Spleen (tissue), 11 donors: ENCODE results near the gene RBMS3. TPM values are rescaled to one million over a fixed set of nuclear protein-coding genes. Genes with fewer than 3 reads are reported as not detected.
"Not testable (repeated sequence)": the region's sequence is repeated elsewhere in the genome, so short reads cannot be mapped to it uniquely, and the experiment has no call there.

ENCODE experiments used
- DNase-seq: peaks from one replicate; pipeline ENCODE4 v3.0.0-alpha.2; 2020
- H3K27ac ChIP-seq, 8 donors: fragments of 200-600 bp; sonication (generic) in 7 of 8; 1 replicate in 4 of 8; 2 replicates in 4 of 8; pipeline versions ENCODE4 v1.5.0 to v1.8.0; 2016 to 2021; ENCODE audit warnings: inconsistent platforms in 4 of 8, mild to moderate bottlenecking in 4 of 8, moderate library complexity in 1 of 8
- H3K27me3 ChIP-seq, 7 donors: fragments of 200-600 bp; sonication (generic) in 6 of 7; replicated peaks in 1 of 7; 1 replicate in 4 of 7; 2 replicates in 3 of 7; pipeline versions ENCODE4 v1.5.0 to v1.8.0; 2016 to 2021; ENCODE audit warnings: inconsistent platforms in 3 of 7, mild to moderate bottlenecking in 1 of 7
- H3K36me3 ChIP-seq, 6 donors: fragments of 200-600 bp; sonication (generic) in 5 of 6; 1 replicate in 4 of 6; 2 replicates in 2 of 6; pipeline versions ENCODE4 v1.5.0 to v1.8.0; 2016 to 2021; ENCODE audit warnings: inconsistent platforms in 2 of 6
- H3K4me1 ChIP-seq, 6 donors: fragments of 200-600 bp; sonication (generic) in 5 of 6; 1 replicate in 3 of 6; 2 replicates in 3 of 6; pipeline versions ENCODE4 v1.5.0 to v1.8.0; 2016 to 2021; ENCODE audit warnings: inconsistent platforms in 3 of 6
- H3K4me3 ChIP-seq, 8 donors: fragments of 200-600 bp; sonication (generic) in 7 of 8; 1 replicate in 4 of 8; 2 replicates in 4 of 8; pipeline versions ENCODE4 v1.5.0 to v1.8.0; 2016 to 2021; ENCODE audit warnings: inconsistent platforms in 4 of 8, mild to moderate bottlenecking in 4 of 8, moderate library complexity in 2 of 8
- H3K9me3 ChIP-seq, 8 donors: fragments of 200-600 bp; sonication (generic) in 7 of 8; 1 replicate in 4 of 8; 2 replicates in 4 of 8; pipeline versions ENCODE4 v1.5.0 to v1.8.0; 2016 to 2021; ENCODE audit warnings: inconsistent platforms in 4 of 8
- POLR2A ChIP-seq, 3 donors: fragments of 450-650 bp; IDR thresholded peaks; one replicate each; pipeline ENCODE4 v1.5.1; 2017; ENCODE audit warnings: antibody characterized with exemption in 3 of 3, mild to moderate bottlenecking in 1 of 3
- POLR2AphosphoS5 ChIP-seq, 3 donors: sonication (generic); formaldehyde crosslinking; IDR thresholded peaks; one replicate each; pipeline ENCODE4 v1.5.1; 2017; ENCODE audit warnings: antibody characterized with exemption in 3 of 3
- WGBS, 5 donors: extraction: QIAGEN DNeasy Blood & Tissue Kit in 3 of 5; methylation state at CpG; one replicate each; pipeline versions ENCODE4 v1.1.5 to v1.1.7; 2013 to 2018; 5-methylcytosine and 5-hydroxymethylcytosine counted together
- intact Hi-C: fragments of 100-400 bp; cut with DNase I; formaldehyde crosslinking; loops from one replicate; pipeline ENCODE4 v1.15.0; 2023; ENCODE audit warnings: low total_unique reads
- polyA plus RNA-seq, 3 donors: library from polyadenylated mRNA; stranded (reverse); fragments of 200-250 nt; gene quantifications; one replicate each; pipeline ENCODE4 v1.2.1, GENCODE V29; 2013
- total RNA-seq, 7 donors: library from RNA; depleted of rRNA in 3 of 7; stranded (reverse); fragments of >200 nt in 3 of 7; fragmentation: NEBNext Ultra II Directional in 4 of 7; extraction: Animal tissue kit (Norgen Biotek cat#: 25700) in 4 of 7; gene quantifications; one replicate each; pipeline versions ENCODE4 v1.1.0 to v1.2.1, GENCODE V29; 2016 to 2021
- TF ChIP-seq, protein P1 (sequence below), 11 experiments: fragments of 200-600 bp in 7 of 11; fragments of 450-650 bp in 4 of 11; sonication (generic) in 4 of 11; IDR thresholded peaks in 8 of 11; conservative IDR thresholded peaks in 3 of 11; 1 replicate in 7 of 11; 2 replicates in 4 of 11; pipeline versions ENCODE4 v1.4.0 to v1.8.0; 2016 to 2021; ENCODE audit warnings: antibody characterized with exemption in 11 of 11, inconsistent platforms in 4 of 11, mild to moderate bottlenecking in 1 of 11
- donor health status: healthy with polysubstance abuse.
- donor health status: DM: no; HTN: no; CAD: no; lungs with moderate emphysema.
- donor health status: DM: no; HTN: no; CAD: no.
- donor health status: Bipolar disorder and iron deficiency.
- donor health status: healthy.
- donor health status: DM: no; HTN: no; CAD: no.
- donor health status: DM: yes; HTN: yes; CAD: no.

Gene RBMS3
- total and polyA plus RNA-seq, 10 donors = 2.6 to 81.9 (median 52.5) TPM

DNA sequence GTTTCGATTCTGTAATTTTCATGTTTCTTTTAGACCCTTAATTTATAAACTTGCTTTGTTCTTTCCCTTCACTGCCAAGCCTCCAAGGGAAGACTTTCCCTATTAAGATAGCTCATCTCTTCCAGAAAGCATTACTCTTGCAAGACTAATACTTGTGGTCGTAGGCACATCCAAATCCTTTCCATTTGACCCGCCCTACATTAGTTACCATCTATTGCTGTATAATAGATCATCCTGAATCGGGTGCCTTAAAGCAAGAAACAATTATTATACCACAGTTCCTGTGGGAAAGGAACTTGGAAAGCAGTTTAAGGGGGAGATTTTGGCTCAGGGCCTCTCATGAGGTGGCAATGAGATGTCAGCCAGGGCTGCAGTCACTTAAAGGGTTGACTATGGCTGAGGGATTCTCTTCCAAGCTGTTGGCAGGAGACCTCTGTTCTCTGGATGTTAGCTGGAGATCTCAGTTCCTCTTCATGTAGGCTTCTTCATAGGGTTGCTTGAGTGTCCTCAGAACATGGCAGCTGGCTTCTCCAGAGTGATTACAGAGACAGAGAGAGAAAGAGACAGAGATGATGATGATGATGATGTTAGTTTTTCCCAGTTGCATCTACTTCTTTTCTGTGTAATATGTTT, 755.2 kb downstream of the RBMS3 start:
- 74 to 91% (median 86%) methylated on average over 4 of the region's 4 CpGs for WGBS, 5 donors
- DNase-seq = no peak
- Histone ChIP-seq H3K27ac (no peak overlapping the region), H3K27me3 (peaks cover 0 to 7% (median 0%) of the 10 kb centered on the region in 7 donors), H3K4me1 (no peaks in the 10 kb centered on the region), H3K4me3 (no peak overlapping the region), H3K36me3 (no peaks in the 10 kb centered on the region), H3K9me3 (no peaks in the 10 kb centered on the region)
- TF ChIP-seq, protein P1, sequence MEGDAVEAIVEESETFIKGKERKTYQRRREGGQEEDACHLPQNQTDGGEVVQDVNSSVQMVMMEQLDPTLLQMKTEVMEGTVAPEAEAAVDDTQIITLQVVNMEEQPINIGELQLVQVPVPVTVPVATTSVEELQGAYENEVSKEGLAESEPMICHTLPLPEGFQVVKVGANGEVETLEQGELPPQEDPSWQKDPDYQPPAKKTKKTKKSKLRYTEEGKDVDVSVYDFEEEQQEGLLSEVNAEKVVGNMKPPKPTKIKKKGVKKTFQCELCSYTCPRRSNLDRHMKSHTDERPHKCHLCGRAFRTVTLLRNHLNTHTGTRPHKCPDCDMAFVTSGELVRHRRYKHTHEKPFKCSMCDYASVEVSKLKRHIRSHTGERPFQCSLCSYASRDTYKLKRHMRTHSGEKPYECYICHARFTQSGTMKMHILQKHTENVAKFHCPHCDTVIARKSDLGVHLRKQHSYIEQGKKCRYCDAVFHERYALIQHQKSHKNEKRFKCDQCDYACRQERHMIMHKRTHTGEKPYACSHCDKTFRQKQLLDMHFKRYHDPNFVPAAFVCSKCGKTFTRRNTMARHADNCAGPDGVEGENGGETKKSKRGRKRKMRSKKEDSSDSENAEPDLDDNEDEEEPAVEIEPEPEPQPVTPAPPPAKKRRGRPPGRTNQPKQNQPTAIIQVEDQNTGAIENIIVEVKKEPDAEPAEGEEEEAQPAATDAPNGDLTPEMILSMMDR (IDR thresholded peaks at IDR 0.05 in 8 of 11, conservative IDR thresholded peaks at IDR 0.05 in 3 of 11) = no peak
- intact Hi-C loops = no loop called here

DNA sequence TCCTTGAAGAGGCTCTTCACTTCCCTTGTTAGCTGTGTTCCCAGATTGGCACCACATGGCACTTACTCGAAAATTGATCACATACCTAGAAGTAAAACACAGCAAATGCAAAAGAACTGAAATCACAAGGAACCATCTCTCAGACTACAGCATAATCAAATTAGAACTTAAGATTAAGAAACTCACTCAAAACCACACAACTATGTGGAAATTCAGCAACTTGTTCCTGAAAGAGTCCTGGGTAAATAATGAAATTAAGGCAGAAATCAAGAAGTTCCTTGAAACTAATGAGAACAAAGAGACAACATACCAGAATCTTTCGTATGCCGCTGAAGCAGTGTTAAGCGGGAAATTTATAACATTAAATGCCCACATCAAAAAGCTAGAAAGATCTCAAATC, 759.3 kb downstream of the RBMS3 start:
- Histone ChIP-seq H3K27me3 (peaks cover 0 to 7% (median 0%) of the 10 kb centered on the region in 7 donors), H3K9me3 (no peaks in the 10 kb centered on the region), H3K36me3 (no peaks in the 10 kb centered on the region), H3K4me3 (no peak overlapping the region), H3K27ac (no peak overlapping the region), H3K4me1 (peaks cover 0 to 8% (median 2%) of the 10 kb centered on the region in 6 donors)
- 49 to 84% (median 66%) methylated on average over 4 of the region's 4 CpGs for WGBS, 5 donors
- intact Hi-C loops = loop anchor here (10.0 kb wide), 2 partner anchors 155 to 715 kb away; no protein-coding TSS in a partner anchor
- DNase-seq = no peak
- TF ChIP-seq POLR2AphosphoS5 (IDR thresholded peaks at IDR 0.05) (no peak), POLR2A (IDR thresholded peaks at IDR 0.05) (no peak)

DNA sequence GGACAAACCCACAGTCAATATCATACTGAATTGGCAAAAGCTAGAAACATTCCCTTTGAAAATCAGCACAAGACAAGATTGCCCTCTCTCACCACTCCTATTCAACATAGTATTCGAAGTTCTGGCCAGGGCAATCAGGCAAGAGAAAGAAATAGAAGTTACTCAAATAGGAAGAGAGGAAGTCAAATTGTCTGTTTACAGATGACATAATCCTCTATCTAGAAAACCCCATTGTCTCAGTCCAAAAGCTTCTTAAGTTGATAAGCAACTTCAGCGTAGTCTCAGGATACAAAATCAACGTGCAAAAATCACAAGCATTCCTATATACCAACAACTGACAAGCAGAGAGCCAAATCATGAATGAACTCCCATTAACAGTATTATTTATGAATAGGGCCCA, 760.6 kb downstream of the RBMS3 start:
- not testable (repeated sequence) for H3K27me3 ChIP-seq, H3K4me1 ChIP-seq, H3K9me3 ChIP-seq, H3K36me3 ChIP-seq, DNase-seq, H3K4me3 ChIP-seq, H3K27ac ChIP-seq
- intact Hi-C loops = loop anchor here (10.0 kb wide), 2 partner anchors 153 to 713 kb away; no protein-coding TSS in a partner anchor
- WGBS, 5 donors = 12 to 34% (median 21%) methylated on average over 3 of the region's 3 CpGs

DNA sequence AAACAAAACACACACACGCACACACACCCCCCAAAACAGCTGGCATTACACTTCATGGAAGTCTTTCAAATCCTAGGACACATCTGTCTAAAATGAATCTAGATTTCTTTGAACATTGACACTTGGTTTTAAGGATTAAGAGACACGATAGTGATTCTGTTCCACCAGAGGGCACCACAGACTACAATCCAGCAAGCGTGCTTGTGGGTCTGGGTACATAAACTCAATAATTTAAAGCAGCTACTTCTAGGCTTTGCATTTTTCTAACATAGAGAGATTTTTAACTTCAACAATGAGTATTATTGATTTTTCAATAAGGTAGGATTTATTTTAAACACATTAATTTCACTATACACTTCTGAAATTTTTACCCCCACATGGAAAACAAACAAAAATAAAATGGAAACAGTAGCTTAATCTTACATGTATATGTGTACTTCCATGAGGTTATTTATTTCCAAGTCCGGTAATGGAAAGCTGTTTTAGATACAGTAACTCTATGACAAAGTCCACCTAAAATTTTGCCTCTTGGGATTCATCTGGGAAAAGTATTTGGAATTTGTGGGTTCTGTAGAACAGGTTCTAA, 761.5 kb downstream of the RBMS3 start:
- Histone ChIP-seq H3K4me3 (no peak overlapping the region), H3K9me3 (no peaks in the 10 kb centered on the region), H3K27ac (no peak overlapping the region), H3K4me1 (peaks cover 0 to 8% (median 2%) of the 10 kb centered on the region in 6 donors), H3K36me3 (no peaks in the 10 kb centered on the region), H3K27me3 (peaks cover 0 to 7% (median 0%) of the 10 kb centered on the region in 7 donors)
- 23 to 38% (median 25%) methylated on average over 4 of the region's 4 CpGs for WGBS, 5 donors
- TF ChIP-seq POLR2AphosphoS5 (IDR thresholded peaks at IDR 0.05) (no peak), POLR2A (IDR thresholded peaks at IDR 0.05) (no peak)
- TF ChIP-seq, protein P1 (IDR thresholded peaks at IDR 0.05 in 8 of 11, conservative IDR thresholded peaks at IDR 0.05 in 3 of 11) = peak; percentile 31 to 66 (median 55)
- intact Hi-C loops = loop anchor here (10.0 kb wide), 2 partner anchors 152 to 712 kb away; no protein-coding TSS in a partner anchor
- no peak for DNase-seq

DNA sequence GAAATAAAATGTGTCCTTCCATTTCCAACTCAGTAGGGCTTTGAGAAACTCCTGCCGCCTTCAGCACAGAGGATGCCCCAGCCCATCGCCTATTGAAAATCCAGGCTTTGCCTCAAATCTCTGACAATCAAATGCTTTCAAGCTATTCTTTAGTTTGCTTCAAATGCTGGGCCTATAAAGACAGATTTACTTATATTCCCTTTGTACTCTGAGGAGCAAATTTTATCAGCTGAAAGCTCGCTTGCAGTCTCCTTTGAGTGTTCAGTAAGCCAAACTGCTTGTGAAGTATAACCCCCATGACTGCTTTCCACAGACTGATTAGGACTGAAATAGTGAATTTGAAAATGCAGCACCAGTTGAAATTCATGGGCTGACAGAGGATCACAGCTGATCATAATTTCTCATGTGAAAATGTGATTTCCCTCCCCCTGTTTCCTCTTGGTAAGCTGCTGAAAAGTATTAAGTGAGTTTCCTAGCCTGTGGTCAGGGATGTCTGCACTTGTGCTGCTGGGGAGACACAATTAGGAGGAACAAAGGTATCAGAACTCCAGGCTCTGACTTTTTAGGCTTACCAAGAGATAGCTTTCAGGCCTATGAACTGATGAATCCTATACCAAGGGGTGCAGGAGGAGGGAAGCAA, 762.2 kb downstream of the RBMS3 start:
- intact Hi-C loops = loop anchor here (10.0 kb wide), 2 partner anchors 152 to 712 kb away; no protein-coding TSS in a partner anchor
- 75 to 95% (median 92%) methylated on average over 3 of the region's 3 CpGs for WGBS, 5 donors

More for the DNA sequence above, 762.2 kb downstream of the RBMS3 start:
- H3K9me3 ChIP-seq = no peaks in the 10 kb centered on the region
- peaks cover 0 to 8% (median 2%) of the 10 kb centered on the region in 6 donors for H3K4me1 ChIP-seq
- H3K27me3 ChIP-seq = peaks cover 0 to 7% (median 0%) of the 10 kb centered on the region in 7 donors
- H3K27ac ChIP-seq = no peak overlapping the region
- no peak for DNase-seq
- TF ChIP-seq, protein P1 (IDR thresholded peaks at IDR 0.05 in 8 of 11, conservative IDR thresholded peaks at IDR 0.05 in 3 of 11) = no peak
- TF ChIP-seq POLR2A (IDR thresholded peaks at IDR 0.05) = no peak
- TF ChIP-seq POLR2AphosphoS5 (IDR thresholded peaks at IDR 0.05) = no peak
- no peak overlapping the region for H3K4me3 ChIP-seq
- no peaks in the 10 kb centered on the region for H3K36me3 ChIP-seq
